HEK293 (cell line): ENCODE data around the gene ARPC1A.

Source experiments
- CTCF ChIP-seq: fragments of 450-650 bp; formaldehyde crosslinking; IDR thresholded peaks from 2 replicates; pipeline ENCODE4 v1.5.1; 2016; ENCODE audit warnings: missing biosample characterization, missing genetic modification characterization
- GLIS1 ChIP-seq: fragments of 450-650 bp; formaldehyde crosslinking; IDR thresholded peaks from 2 replicates; pipeline ENCODE4 v1.5.1; 2016; ENCODE audit warnings: missing biosample characterization, missing genetic modification characterization
- KLF9 ChIP-seq: fragments of 450-650 bp; formaldehyde crosslinking; IDR thresholded peaks from 2 replicates; pipeline ENCODE4 v1.5.1; 2016; ENCODE audit warnings: missing biosample characterization, missing genetic modification characterization, low read depth
- ZBTB20 ChIP-seq: fragments of 450-650 bp; formaldehyde crosslinking; IDR thresholded peaks from 2 replicates; pipeline ENCODE4 v1.5.1; 2016; ENCODE audit warnings: missing biosample characterization, missing genetic modification characterization
- ZNF175 ChIP-seq: fragments of 450-650 bp; formaldehyde crosslinking; IDR thresholded peaks from 2 replicates; pipeline ENCODE4 v1.5.1; 2016; ENCODE audit warnings: missing biosample characterization, missing genetic modification characterization
- ZNF621 ChIP-seq: fragments of 450-650 bp; formaldehyde crosslinking; IDR thresholded peaks from 2 replicates; pipeline ENCODE4 v1.5.1; 2017; ENCODE audit warnings: missing biosample characterization, missing genetic modification characterization
- ZNF768 ChIP-seq: fragments of 450-650 bp; formaldehyde crosslinking; IDR thresholded peaks from 2 replicates; pipeline ENCODE4 v1.5.1; 2018; ENCODE audit warnings: missing biosample characterization, mild to moderate bottlenecking, missing genetic modification characterization
- TF ChIP-seq, protein P1 (sequence below): fragments of 450-650 bp; formaldehyde crosslinking; IDR thresholded peaks from 2 replicates; pipeline ENCODE4 v1.5.1; 2016; ENCODE audit warnings: missing biosample characterization, missing genetic modification characterization

DNA sequence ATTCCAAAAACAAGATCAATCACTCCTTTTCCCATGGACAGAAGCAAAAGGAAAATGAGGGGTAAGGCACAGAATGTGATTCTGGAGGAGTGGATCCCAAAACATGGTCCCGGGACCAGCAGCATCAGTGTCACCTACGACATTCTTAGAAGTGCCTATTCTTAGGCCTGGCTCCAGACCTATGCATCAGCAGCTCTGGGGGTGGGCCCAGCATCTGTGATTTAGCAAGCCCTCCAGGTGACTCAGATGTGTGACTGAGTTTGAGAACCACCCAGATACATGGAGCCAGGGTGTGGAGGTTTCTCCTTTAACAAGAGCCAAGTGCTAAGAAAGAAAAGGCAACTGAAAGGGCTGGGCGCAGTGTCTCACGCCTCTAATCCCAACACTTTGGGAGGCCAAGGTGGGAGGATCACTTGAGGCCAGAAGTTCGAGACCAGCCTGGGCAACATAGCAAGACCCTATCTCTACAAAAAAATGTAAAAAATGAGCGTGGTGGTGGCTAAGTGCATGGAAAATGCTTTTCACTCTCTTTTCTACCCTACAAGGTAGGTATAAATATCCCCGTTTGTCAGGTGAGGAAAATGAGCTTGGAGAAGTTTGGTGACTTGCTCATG is 17.1 kb upstream of the ARPC1A start:
- TF ChIP-seq GLIS1 (tag by site-specific recombination): no peak
- TF ChIP-seq ZNF768 (tag by site-specific recombination): no peak
- TF ChIP-seq CTCF (tag by site-specific recombination): no peak
- TF ChIP-seq ZNF175 (tag by site-specific recombination): no peak
- TF ChIP-seq, protein P1, sequence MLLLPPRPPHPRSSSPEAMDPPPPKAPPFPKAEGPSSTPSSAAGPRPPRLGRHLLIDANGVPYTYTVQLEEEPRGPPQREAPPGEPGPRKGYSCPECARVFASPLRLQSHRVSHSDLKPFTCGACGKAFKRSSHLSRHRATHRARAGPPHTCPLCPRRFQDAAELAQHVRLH: no peak
- no peak for TF ChIP-seq KLF9 (tag by site-specific recombination)
- TF ChIP-seq ZNF621: no peak
- TF ChIP-seq ZBTB20 (tag by site-specific recombination): no peak
